HCT116 (cell line): ENCODE results near the gene CCDC181. TPM values are rescaled to one million over a fixed set of nuclear protein-coding genes. Genes with fewer than 3 reads are reported as not detected.
"Not testable (repeated sequence)": the region's sequence is repeated elsewhere in the genome, so short reads cannot be mapped to it uniquely, and the experiment has no call there.

Experiments used
- ATAC-seq: fragments of 200-7000 bp; cut with Tn5 transposase; 2 replicates; pipeline ENCODE4 v1.9.1; 2020; ENCODE audit warnings: mild to moderate bottlenecking, moderate library complexity
- BruUV-seq: library from RNA; stranded (reverse); fragments of 400-500 nt; replicated peaks from 2 replicates; lab custom pipeline; 2021; lab: Mats Ljungman, UMichigan
- CTCF ChIA-PET: fragments of 300-600 bp; sonication (Branson Sonifier 250); formaldehyde crosslinking; loops from one replicate; lab custom pipeline; 2021; ENCODE audit warnings: antibody characterized with exemption; lab: Charles Lee
- POLR2A ChIA-PET: fragments of 300-600, 350-600 bp; sonication (Branson Sonifier 250); formaldehyde crosslinking; loops from one replicate; lab custom pipeline; 2021; ENCODE audit warnings: antibody characterized with exemption; lab: Charles Lee
- RAD21 ChIA-PET, 2 experiments: fragments of 300-600 bp; sonication (Branson Sonifier 250); formaldehyde crosslinking; loops; one replicate each; lab custom pipeline; 2023; ENCODE audit warnings: low total read pairs in 2 of 2; ENCODE audit not compliant: uncharacterized antibody in 2 of 2, unreplicated experiment in 2 of 2, low non-redundant PET in 1 of 2; lab: Charles Lee
- DNase-seq: peaks from one replicate; pipeline ENCODE4 v3.0.0-alpha.2; 2010; ENCODE audit warnings: low read depth, low spot score
- H2AFZ ChIP-seq: fragments of 200-600 bp; shearing (Covaris generic), sonication (generic); 2 replicates; pipeline ENCODE4 v1.6.1; 2017; ENCODE audit warnings: low read depth, mixed run types, mixed read lengths, antibody characterized with exemption, low read length; ENCODE audit not compliant: poor library complexity, severe bottlenecking
- H3K27ac ChIP-seq: 2 replicates; pipeline ENCODE4 v1.5.1; 2012; ENCODE audit warnings: low read depth, low read length
- H3K27me3 ChIP-seq: fragments of 200-600 bp; sonication (generic); 2 replicates; pipeline ENCODE4 v1.6.1; 2016; ENCODE audit warnings: mixed run types, low read length, mixed read lengths; ENCODE audit not compliant: insufficient read depth
- H3K36me3 ChIP-seq, 2 experiments: fragments of 200-500 bp in 1 of 2; fragments of 200-600 bp in 1 of 2; sonication (Bioruptor generic) in 1 of 2; sonication (generic) in 1 of 2; 2 replicates each; pipeline versions ENCODE4 v1.5.1 to v1.6.1; 2014 to 2016; ENCODE audit warnings: low read length in 2 of 2, inconsistent platforms in 1 of 2, mixed read lengths in 1 of 2, mixed run types in 1 of 2; ENCODE audit not compliant: insufficient read depth in 2 of 2, control insufficient read depth in 1 of 2
- H3K4me1 ChIP-seq, 2 experiments: fragments of 200-600 bp in 1 of 2; sonication (generic) in 1 of 2; 2 replicates each; pipeline versions ENCODE4 v1.5.1 to v1.6.1; 2012 to 2017; ENCODE audit warnings: low read length in 2 of 2, inconsistent platforms in 1 of 2, mild to moderate bottlenecking in 1 of 2, mixed read lengths in 1 of 2, mixed run types in 1 of 2, moderate library complexity in 1 of 2; ENCODE audit not compliant: insufficient read depth in 2 of 2, control insufficient read depth in 1 of 2
- H3K4me2 ChIP-seq: fragments of 200-600 bp; sonication (generic); 2 replicates; pipeline ENCODE4 v1.6.1; 2017; ENCODE audit warnings: mixed run types, low read length, mixed read lengths
- H3K4me3 ChIP-seq, 2 experiments: fragments of 200-600 bp in 1 of 2; sonication (generic) in 1 of 2; replicated peaks in 1 of 2; 2 replicates each; pipeline ENCODE4 v1.5.1; 2011 to 2016; ENCODE audit warnings: low read length in 2 of 2, control low read depth in 1 of 2, low read depth in 1 of 2, mild to moderate bottlenecking in 1 of 2, mixed read lengths in 1 of 2, mixed run types in 1 of 2
- H3K79me2 ChIP-seq: fragments of 200-600 bp; sonication (generic); 2 replicates; pipeline ENCODE4 v1.6.1; 2017; ENCODE audit warnings: mild to moderate bottlenecking, mixed run types, low read length, moderate library complexity, mixed read lengths; ENCODE audit not compliant: insufficient read depth
- H3K9ac ChIP-seq: fragments of 200-600 bp; sonication (generic); 2 replicates; pipeline ENCODE4 v1.6.1; 2016; ENCODE audit warnings: low read length, mixed read lengths
- H3K9me2 ChIP-seq: fragments of 200-600 bp; sonication (generic), shearing (Covaris generic); 2 replicates; pipeline ENCODE4 v1.6.1; 2017; ENCODE audit warnings: mixed run types, mild to moderate bottlenecking, moderate library complexity; ENCODE audit not compliant: insufficient read depth
- H3K9me3 ChIP-seq, 2 experiments: fragments of 200-500 bp in 1 of 2; fragments of 200-600 bp in 1 of 2; sonication (Bioruptor generic) in 1 of 2; sonication (generic) in 1 of 2; 2 replicates each; pipeline ENCODE4 v1.6.1; 2014 to 2017; ENCODE audit warnings: low read length in 2 of 2, mixed read lengths in 2 of 2, inconsistent platforms in 1 of 2, low read depth in 1 of 2, mild to moderate bottlenecking in 1 of 2, mixed run types in 1 of 2, moderate library complexity in 1 of 2; ENCODE audit not compliant: control insufficient read depth in 1 of 2, insufficient read depth in 1 of 2
- H4K20me1 ChIP-seq: fragments of 200-600 bp; sonication (generic), shearing (Covaris generic); 2 replicates; pipeline ENCODE4 v1.6.1; 2017; ENCODE audit warnings: mixed run types, mild to moderate bottlenecking, moderate library complexity; ENCODE audit not compliant: insufficient read depth
- EGR1 ChIP-seq: IDR thresholded peaks from 2 replicates; pipeline ENCODE4 v1.6.1; 2012; ENCODE audit warnings: low read depth
- EZH2phosphoT487 ChIP-seq: fragments of 200-600 bp; IDR thresholded peaks from 2 replicates; pipeline ENCODE4 v1.6.1; 2018; ENCODE audit warnings: antibody characterized with exemption, borderline replicate concordance
- POLR2A ChIP-seq: IDR thresholded peaks from 2 replicates; pipeline ENCODE4 v1.7.0; 2011; ENCODE audit warnings: borderline replicate concordance; ENCODE audit not compliant: insufficient read depth, insufficient read length; ENCODE audit errors: extremely low read depth
- SP1 ChIP-seq: IDR thresholded peaks from 2 replicates; pipeline ENCODE4 v1.6.1; 2012; ENCODE audit warnings: low read depth
- SRF ChIP-seq: IDR thresholded peaks from 2 replicates; pipeline ENCODE4 v1.6.1; 2012; ENCODE audit warnings: low read depth
- intact Hi-C: fragments of 100-400 bp; cut with micrococcal nuclease; formaldehyde crosslinking; loops from 2 replicates; pipeline ENCODE4 v1.10.0; 2022
- total RNA-seq: library from RNA; stranded (reverse); gene quantifications from one replicate; pipeline ENCODE4 v1.2.1, GENCODE V29; 2021; ENCODE audit not compliant: unreplicated experiment
- TF ChIP-seq, protein P1 (sequence below): IDR thresholded peaks from 2 replicates; pipeline ENCODE4 v1.6.1; 2011; ENCODE audit warnings: mild to moderate bottlenecking, low read length, moderate library complexity; ENCODE audit not compliant: insufficient replicate concordance; ENCODE audit errors: extremely low read depth
- TF ChIP-seq, protein P2 (sequence below): IDR thresholded peaks from 2 replicates; pipeline ENCODE4 v1.6.1; 2012

CCDC181 gene
- total RNA-seq, 1 experiment from 2014 or later: not detected

- H3K4me1 ChIP-seq, intact Hi-C loops, H3K9me3 ChIP-seq, H3K79me2 ChIP-seq, POLR2A ChIA-PET, DNase-seq, ATAC-seq, H3K27ac ChIP-seq, H2AFZ ChIP-seq, H3K36me3 ChIP-seq, H3K9ac ChIP-seq, H3K4me3 ChIP-seq, H3K9me2 ChIP-seq, H4K20me1 ChIP-seq, H3K27me3 ChIP-seq, H3K4me2 ChIP-seq, BruUV-seq, CTCF ChIA-PET, RAD21 ChIA-PET: not testable (repeated sequence)
Observed at GRCh38 chr1:169408340-169408739, 18.9 kb downstream of the CCDC181 start.

DNA sequence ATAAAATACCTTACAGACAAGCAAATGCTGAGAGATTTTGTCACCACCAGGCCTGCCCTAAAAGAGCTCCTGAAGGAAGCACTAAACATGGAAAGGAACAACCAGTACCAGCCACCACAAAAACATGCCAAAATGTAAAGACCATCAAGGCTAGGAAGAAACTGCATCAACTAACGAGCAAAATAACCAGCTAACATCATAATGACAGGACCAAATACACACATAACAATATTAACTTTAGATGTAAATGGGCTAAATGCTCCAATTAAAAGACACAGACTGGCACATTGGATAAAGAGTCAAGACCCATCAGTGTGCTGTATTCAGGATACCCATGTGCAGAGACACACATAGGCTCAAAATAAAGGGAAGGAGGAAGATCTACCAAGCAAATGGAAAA lies 24.7 kb downstream of the CCDC181 start:
- not testable (repeated sequence) for ATAC-seq, H3K27me3 ChIP-seq

DNA sequence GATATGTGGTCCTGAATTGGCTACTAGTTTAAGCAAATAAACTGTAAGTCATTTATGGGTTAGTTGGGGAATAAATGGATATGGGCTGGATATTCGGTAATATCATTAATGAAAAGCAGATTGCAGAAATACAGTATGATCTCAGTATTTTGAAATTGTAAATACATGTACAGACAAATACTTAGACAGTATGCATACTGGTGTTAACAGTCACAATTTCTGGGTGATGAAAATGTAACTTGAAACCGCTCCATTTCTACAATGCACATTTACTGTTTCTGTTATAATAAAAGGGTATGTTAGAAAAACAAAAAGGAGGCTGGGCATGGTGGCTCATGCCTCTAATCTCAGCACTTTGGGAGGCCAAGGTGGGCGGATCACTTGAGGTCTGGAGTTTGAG lies 31.3 kb downstream of the CCDC181 start:
- POLR2A ChIA-PET: no interaction called here
- H3K9me2 ChIP-seq: no peaks in the 10 kb centered on the region
- no peak for ATAC-seq
- no peak overlapping the region for H3K9ac ChIP-seq
- RAD21 ChIA-PET: no interaction called here
- intact Hi-C loops: no loop called here
- H3K79me2 ChIP-seq: no peaks in the 10 kb centered on the region
- H3K27me3 ChIP-seq: no peaks in the 10 kb centered on the region
- TF ChIP-seq SP1: no peak
- TF ChIP-seq EZH2phosphoT487: no peak
- no peak for TF ChIP-seq EGR1
- TF ChIP-seq, protein P1, sequence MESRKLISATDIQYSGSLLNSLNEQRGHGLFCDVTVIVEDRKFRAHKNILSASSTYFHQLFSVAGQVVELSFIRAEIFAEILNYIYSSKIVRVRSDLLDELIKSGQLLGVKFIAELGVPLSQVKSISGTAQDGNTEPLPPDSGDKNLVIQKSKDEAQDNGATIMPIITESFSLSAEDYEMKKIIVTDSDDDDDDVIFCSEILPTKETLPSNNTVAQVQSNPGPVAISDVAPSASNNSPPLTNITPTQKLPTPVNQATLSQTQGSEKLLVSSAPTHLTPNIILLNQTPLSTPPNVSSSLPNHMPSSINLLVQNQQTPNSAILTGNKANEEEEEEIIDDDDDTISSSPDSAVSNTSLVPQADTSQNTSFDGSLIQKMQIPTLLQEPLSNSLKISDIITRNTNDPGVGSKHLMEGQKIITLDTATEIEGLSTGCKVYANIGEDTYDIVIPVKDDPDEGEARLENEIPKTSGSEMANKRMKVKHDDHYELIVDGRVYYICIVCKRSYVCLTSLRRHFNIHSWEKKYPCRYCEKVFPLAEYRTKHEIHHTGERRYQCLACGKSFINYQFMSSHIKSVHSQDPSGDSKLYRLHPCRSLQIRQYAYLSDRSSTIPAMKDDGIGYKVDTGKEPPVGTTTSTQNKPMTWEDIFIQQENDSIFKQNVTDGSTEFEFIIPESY: no peak
- TF ChIP-seq, protein P2, sequence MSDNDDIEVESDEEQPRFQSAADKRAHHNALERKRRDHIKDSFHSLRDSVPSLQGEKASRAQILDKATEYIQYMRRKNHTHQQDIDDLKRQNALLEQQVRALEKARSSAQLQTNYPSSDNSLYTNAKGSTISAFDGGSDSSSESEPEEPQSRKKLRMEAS: no peak
- no peak for TF ChIP-seq POLR2A
- no peak for TF ChIP-seq SRF
- no peak overlapping the region for H3K4me3 ChIP-seq
- H3K36me3 ChIP-seq: peaks cover 0 to 5% of the 10 kb centered on the region in 2 experiments; a peak in 2 of 4 replicates
- H3K9me3 ChIP-seq: no peaks in the 10 kb centered on the region
- no peak for DNase-seq
- CTCF ChIA-PET: no interaction called here
- no peak overlapping the region for H3K27ac ChIP-seq
- no peak overlapping the region for H2AFZ ChIP-seq
- H3K4me2 ChIP-seq: no peak overlapping the region
- H3K4me1 ChIP-seq: no peaks in the 10 kb centered on the region
- no peaks in the 10 kb centered on the region for H4K20me1 ChIP-seq
- BruUV-seq: no TSS peak

More for the DNA sequence above, 24.7 kb downstream of the CCDC181 start:
- intact Hi-C loops, H3K4me3 ChIP-seq, CTCF ChIA-PET, H3K9ac ChIP-seq, H3K4me2 ChIP-seq, H3K9me2 ChIP-seq, H3K4me1 ChIP-seq, H3K36me3 ChIP-seq, BruUV-seq, H4K20me1 ChIP-seq, H3K27ac ChIP-seq, DNase-seq, H3K79me2 ChIP-seq, H3K9me3 ChIP-seq, RAD21 ChIA-PET, H2AFZ ChIP-seq, POLR2A ChIA-PET: not testable (repeated sequence)
